PC-9 (cell line): ENCODE data around the gene RUNX1. TPM values are rescaled to one million over a fixed set of nuclear protein-coding genes. Genes with fewer than 3 reads are reported as not detected.
A peak's percentile ranks its signal among the peaks of the same experiment; 100 is the strongest.

Experiments used
- BruUV-seq: library from RNA; stranded (reverse); fragments of 400-500 nt; replicated peaks from 2 replicates; lab custom pipeline; 2021; lab: Mats Ljungman, UMichigan
- CTCF ChIA-PET: fragments of 300-600 bp; sonication (Branson Sonifier 250); formaldehyde crosslinking; loops from one replicate; lab custom pipeline; 2022; ENCODE audit warnings: antibody characterized with exemption; lab: Charles Lee
- POLR2A ChIA-PET: fragments of 300-600 bp; sonication (Branson Sonifier 250); formaldehyde crosslinking; loops from one replicate; lab custom pipeline; 2022; ENCODE audit warnings: antibody characterized with exemption; ENCODE audit not compliant: unreplicated experiment; lab: Charles Lee
- DNase-seq, 2 experiments: peaks; one replicate each; pipeline versions ENCODE4 v3.0.0 to v3.0.0-alpha.2; 2015 to 2022; ENCODE audit warnings: mixed read lengths in 1 of 2
- H2AFZ ChIP-seq: fragments of 200-600 bp; sonication (generic); 2 replicates; pipeline ENCODE4 v1.8.1; 2017; ENCODE audit warnings: antibody characterized with exemption
- H3F3A ChIP-seq: fragments of 200-600 bp; sonication (generic); 2 replicates; pipeline ENCODE4 v1.8.1; 2017; ENCODE audit warnings: antibody characterized with exemption, mild to moderate bottlenecking, low read depth; ENCODE audit not compliant: insufficient read depth
- H3K27ac ChIP-seq: fragments of 200-600 bp; sonication (generic); 2 replicates; pipeline ENCODE4 v1.6.1; 2016; ENCODE audit warnings: mixed run types
- H3K27me3 ChIP-seq: fragments of 200-600 bp; sonication (generic); 2 replicates; pipeline ENCODE4 v1.6.1; 2016; ENCODE audit warnings: low read depth, mixed run types; ENCODE audit not compliant: insufficient read depth
- H3K36me3 ChIP-seq: fragments of 200-600 bp; sonication (generic); 2 replicates; pipeline ENCODE4 v1.6.1; 2016; ENCODE audit warnings: low read depth, mixed run types
- H3K4me1 ChIP-seq: fragments of 200-600 bp; sonication (generic); replicated peaks from 2 replicates; pipeline ENCODE4 v1.6.1; 2016; ENCODE audit warnings: mixed run types; ENCODE audit not compliant: insufficient read depth
- H3K4me2 ChIP-seq: fragments of 200-600 bp; sonication (generic); 2 replicates; pipeline ENCODE4 v1.6.1; 2017; ENCODE audit warnings: mixed run types
- H3K4me3 ChIP-seq: fragments of 200-600 bp; sonication (generic); 2 replicates; pipeline ENCODE4 v1.6.1; 2016; ENCODE audit warnings: mixed run types
- H3K79me2 ChIP-seq: fragments of 200-600 bp; sonication (generic); 2 replicates; pipeline ENCODE4 v1.6.1; 2017; ENCODE audit warnings: low read depth, mixed run types
- H3K9me2 ChIP-seq: fragments of 200-600 bp; sonication (generic); 2 replicates; pipeline ENCODE4 v1.8.1; 2017; ENCODE audit warnings: mild to moderate bottlenecking; ENCODE audit not compliant: insufficient read depth
- H3K9me3 ChIP-seq: fragments of 200-600 bp; sonication (generic); 2 replicates; pipeline ENCODE4 v1.8.1; 2016; ENCODE audit warnings: low read depth; ENCODE audit not compliant: insufficient read depth
- H4K20me1 ChIP-seq: fragments of 200-600 bp; sonication (generic); 2 replicates; pipeline ENCODE4 v1.8.1; 2017; ENCODE audit not compliant: insufficient read depth
- EZH2 ChIP-seq: fragments of 200-600 bp; sonication (generic); IDR thresholded peaks from 2 replicates; pipeline ENCODE4 v1.8.0; 2017; ENCODE audit warnings: antibody characterized with exemption, low read depth
- intact Hi-C: fragments of 100-400 bp; cut with micrococcal nuclease; formaldehyde crosslinking; loops from one replicate; pipeline ENCODE4 v1.10.0; 2022; ENCODE audit not compliant: unreplicated experiment
- total RNA-seq: library from RNA; stranded (reverse); gene quantifications from 2 replicates; pipeline ENCODE4 v1.2.3, GENCODE V29; 2021
- TF ChIP-seq, protein P1 (sequence below): fragments of 200-600 bp; sonication (generic); conservative IDR thresholded peaks from 2 replicates; pipeline ENCODE4 v1.6.1; 2017; ENCODE audit warnings: mixed run types, antibody characterized with exemption, mild to moderate bottlenecking, moderate library complexity

RUNX1 gene
- total RNA-seq, 1 experiment from 2014 or later, result 58.5 TPM

GRCh38 chr21:34959607-34960006 is 89.5 kb downstream of the RUNX1 start:
- Histone ChIP-seq H3K79me2 (peaks cover 73% of the 10 kb centered on the region), H2AFZ (no peak overlapping the region), H4K20me1 (0 out of 2 replicates have a peak, but pooled peaks cover 4% of the 10 kb centered on the region), H3K9me2 (no peaks in the 10 kb centered on the region), H3K9me3 (no peaks in the 10 kb centered on the region), H3K27ac (no peak overlapping the region), H3K36me3 (peaks cover 19% of the 10 kb centered on the region; the same call in 1 of the 2 replicates), H3K4me1 (0 out of 2 replicates have a peak, but pooled peaks cover 10% of the 10 kb centered on the region), H3K4me2 (no peak overlapping the region), H3F3A (no peaks in the 10 kb centered on the region; the same call in 1 of the 2 replicates), H3K27me3 (no peaks in the 10 kb centered on the region), H3K4me3 (no peak overlapping the region)
- no peak for DNase-seq
- ChIA-PET CTCF (no interaction called here), POLR2A (no interaction called here)
- BruUV-seq, result no TSS peak
- intact Hi-C loops, result loop anchor here (10.0 kb wide), 3 partner anchors 175 to 295 kb away; no protein-coding TSS in a partner anchor
- TF ChIP-seq, protein P1, sequence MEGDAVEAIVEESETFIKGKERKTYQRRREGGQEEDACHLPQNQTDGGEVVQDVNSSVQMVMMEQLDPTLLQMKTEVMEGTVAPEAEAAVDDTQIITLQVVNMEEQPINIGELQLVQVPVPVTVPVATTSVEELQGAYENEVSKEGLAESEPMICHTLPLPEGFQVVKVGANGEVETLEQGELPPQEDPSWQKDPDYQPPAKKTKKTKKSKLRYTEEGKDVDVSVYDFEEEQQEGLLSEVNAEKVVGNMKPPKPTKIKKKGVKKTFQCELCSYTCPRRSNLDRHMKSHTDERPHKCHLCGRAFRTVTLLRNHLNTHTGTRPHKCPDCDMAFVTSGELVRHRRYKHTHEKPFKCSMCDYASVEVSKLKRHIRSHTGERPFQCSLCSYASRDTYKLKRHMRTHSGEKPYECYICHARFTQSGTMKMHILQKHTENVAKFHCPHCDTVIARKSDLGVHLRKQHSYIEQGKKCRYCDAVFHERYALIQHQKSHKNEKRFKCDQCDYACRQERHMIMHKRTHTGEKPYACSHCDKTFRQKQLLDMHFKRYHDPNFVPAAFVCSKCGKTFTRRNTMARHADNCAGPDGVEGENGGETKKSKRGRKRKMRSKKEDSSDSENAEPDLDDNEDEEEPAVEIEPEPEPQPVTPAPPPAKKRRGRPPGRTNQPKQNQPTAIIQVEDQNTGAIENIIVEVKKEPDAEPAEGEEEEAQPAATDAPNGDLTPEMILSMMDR, result no peak
- TF ChIP-seq EZH2, result no peak

- Histone ChIP-seq H3K4me1 (0 out of 2 replicates have a peak, but pooled peaks cover 9% of the 10 kb centered on the region), H2AFZ (no peak overlapping the region), H3K9me2 (no peaks in the 10 kb centered on the region), H3K79me2 (peaks cover 76% of the 10 kb centered on the region), H3K27me3 (no peaks in the 10 kb centered on the region), H4K20me1 (0 out of 2 replicates have a peak, but pooled peaks cover 4% of the 10 kb centered on the region), H3F3A (no peaks in the 10 kb centered on the region; the same call in 1 of the 2 replicates), H3K27ac (no peak overlapping the region), H3K9me3 (no peaks in the 10 kb centered on the region), H3K4me3 (no peak overlapping the region), H3K4me2 (no peak overlapping the region), H3K36me3 (peaks cover 19% of the 10 kb centered on the region; the same call in 1 of the 2 replicates)
- POLR2A ChIA-PET, result no interaction called here
- DNase-seq, result no peak
- TF ChIP-seq, protein P1, result no peak
- no peak for TF ChIP-seq EZH2
- BruUV-seq, result no TSS peak
- CTCF ChIA-PET, result no interaction called here
- intact Hi-C loops, result loop anchor here (10.0 kb wide), 1 partner anchor 267 kb away; no protein-coding TSS in a partner anchor
Observed at GRCh38 chr21:34958040-34958439, 91.1 kb downstream of the RUNX1 start.

- no peak overlapping the region for H2AFZ ChIP-seq
- BruUV-seq, result TSS peak; percentile 85
- no peaks in the 10 kb centered on the region for H3K27me3 ChIP-seq
- DNase-seq, result peak; percentile 59 to 64
- no peak overlapping the region for H3K4me2 ChIP-seq
- TF ChIP-seq, protein P1, result no peak
- no peak for TF ChIP-seq EZH2
- peaks cover 79% of the 10 kb centered on the region for H3K79me2 ChIP-seq
- H3K27ac ChIP-seq, result peak overlapping the region; percentile 47; the same call in 1 of the 2 replicates
- no peaks in the 10 kb centered on the region for H3K9me2 ChIP-seq
- H4K20me1 ChIP-seq, result 0 out of 2 replicates have a peak, but pooled peaks cover 3% of the 10 kb centered on the region
- CTCF ChIA-PET, result interaction anchor here (0.7 kb wide), 1 partner anchor 551 kb away, joined by 3 read pairs; no protein-coding TSS in a partner anchor
- peaks cover 10% of the 10 kb centered on the region; the same call in 1 of the 2 replicates for H3K36me3 ChIP-seq
- H3F3A ChIP-seq, result no peaks in the 10 kb centered on the region; the same call in 1 of the 2 replicates
- H3K4me1 ChIP-seq, result 0 out of 2 replicates have a peak, but pooled peaks cover 9% of the 10 kb centered on the region
- POLR2A ChIA-PET, result interaction anchor here (0.5 to 0.7 kb wide), 9 partner anchors 10 to 885 kb away, joined by 3 to 8 read pairs (median 4); no protein-coding TSS in a partner anchor
- intact Hi-C loops, result loop anchor here (1.0 to 10.0 kb wide), 2 partner anchors 11 to 268 kb away; no protein-coding TSS in a partner anchor
- no peaks in the 10 kb centered on the region for H3K9me3 ChIP-seq
- no peak overlapping the region for H3K4me3 ChIP-seq
Observed at GRCh38 chr21:34956416-34957316, 92.4 kb downstream of the RUNX1 start.
